ENCODE results near the gene TRPM2.

Gene TRPM2

DNA sequence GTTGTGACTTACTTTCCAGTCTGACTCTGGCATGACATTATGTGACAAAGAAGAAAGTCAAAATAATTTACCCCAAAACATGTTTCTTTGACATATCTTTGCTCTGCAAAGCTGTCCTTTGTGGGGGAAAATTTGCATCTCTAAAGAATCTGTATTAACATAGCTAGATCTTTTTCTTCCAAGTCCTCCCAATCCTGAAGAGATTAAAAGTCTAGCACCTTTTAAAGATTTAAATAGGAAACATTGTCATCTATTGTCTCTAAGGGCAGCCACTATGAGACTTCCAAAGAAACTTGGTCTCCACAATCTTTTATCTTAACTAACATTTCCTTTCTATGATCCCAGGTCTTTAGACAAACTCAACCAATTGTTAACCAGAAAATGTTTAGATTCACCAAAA is 117.9 kb downstream of the TRPM2 start:
- no peak for DNase-seq (ENCODE audit: low read depth)
- TF ChIP-seq, protein P1, sequence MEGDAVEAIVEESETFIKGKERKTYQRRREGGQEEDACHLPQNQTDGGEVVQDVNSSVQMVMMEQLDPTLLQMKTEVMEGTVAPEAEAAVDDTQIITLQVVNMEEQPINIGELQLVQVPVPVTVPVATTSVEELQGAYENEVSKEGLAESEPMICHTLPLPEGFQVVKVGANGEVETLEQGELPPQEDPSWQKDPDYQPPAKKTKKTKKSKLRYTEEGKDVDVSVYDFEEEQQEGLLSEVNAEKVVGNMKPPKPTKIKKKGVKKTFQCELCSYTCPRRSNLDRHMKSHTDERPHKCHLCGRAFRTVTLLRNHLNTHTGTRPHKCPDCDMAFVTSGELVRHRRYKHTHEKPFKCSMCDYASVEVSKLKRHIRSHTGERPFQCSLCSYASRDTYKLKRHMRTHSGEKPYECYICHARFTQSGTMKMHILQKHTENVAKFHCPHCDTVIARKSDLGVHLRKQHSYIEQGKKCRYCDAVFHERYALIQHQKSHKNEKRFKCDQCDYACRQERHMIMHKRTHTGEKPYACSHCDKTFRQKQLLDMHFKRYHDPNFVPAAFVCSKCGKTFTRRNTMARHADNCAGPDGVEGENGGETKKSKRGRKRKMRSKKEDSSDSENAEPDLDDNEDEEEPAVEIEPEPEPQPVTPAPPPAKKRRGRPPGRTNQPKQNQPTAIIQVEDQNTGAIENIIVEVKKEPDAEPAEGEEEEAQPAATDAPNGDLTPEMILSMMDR (IDR thresholded peaks at IDR 0.05; ENCODE audit: low read depth, low read length, missing control alignments) = no peak
- H3K4me3 ChIP-seq (ENCODE audit: low read depth, low read length) = no peak overlapping the region
- in situ Hi-C loops (cut with HindIII; ENCODE audit: low sequenced_read_pairs) = no loop called here

DNA sequence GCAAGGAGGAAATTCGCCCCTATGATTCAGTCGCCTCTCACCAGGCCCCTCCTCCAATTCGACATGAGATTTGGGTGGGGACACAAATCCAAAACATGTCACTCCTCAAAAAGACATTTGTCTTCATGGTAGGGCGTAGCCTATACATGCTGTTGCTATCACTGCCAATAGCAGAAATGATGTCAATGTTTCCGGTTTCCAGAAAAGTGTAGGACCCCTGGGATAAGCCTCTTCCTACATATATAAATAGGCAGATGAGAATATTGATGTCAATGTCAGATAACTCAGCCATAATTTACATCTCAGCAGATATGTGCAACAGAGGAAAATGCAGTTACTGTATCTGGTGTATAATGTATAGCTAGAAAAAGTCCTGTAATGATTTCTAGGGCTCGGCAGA is 118.6 kb downstream of the TRPM2 start:
- TF ChIP-seq, protein P1 (IDR thresholded peaks at IDR 0.05; ENCODE audit: low read depth, low read length, missing control alignments) = no peak
- DNase-seq (ENCODE audit: low read depth) = no peak
- in situ Hi-C loops (cut with HindIII; ENCODE audit: low sequenced_read_pairs) = no loop called here
- H3K4me3 ChIP-seq (ENCODE audit: low read depth, low read length) = no peak overlapping the region

DNA sequence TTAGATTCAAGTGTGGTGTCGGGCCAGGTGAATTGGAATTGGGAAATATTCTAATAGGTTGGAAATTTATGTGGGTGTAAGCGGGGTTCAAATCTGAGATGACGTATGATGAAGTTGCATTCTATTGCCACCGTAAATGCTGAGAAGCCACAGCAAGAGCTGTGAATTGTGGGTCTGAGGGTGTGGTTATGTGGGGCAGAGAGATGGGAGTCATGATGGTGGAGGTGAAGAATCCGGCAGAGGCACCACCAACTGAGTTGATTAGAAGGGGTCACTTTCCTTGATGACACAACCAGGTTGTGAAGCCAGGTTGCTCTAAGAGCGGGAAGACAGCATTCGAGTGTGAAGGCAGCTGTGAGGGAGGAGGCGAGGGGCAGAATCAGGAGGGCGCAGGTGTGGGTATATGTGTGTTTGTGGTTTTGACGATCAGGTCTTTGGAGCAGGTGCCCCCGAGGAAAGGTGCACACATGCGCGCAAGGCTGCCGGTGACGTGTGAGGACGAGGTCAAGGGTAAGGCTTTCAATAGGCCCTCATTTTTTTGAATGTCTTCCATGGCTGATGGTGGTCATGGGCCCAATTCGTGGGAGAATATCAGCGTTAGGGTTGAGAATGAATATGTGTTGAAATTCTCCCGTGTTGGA is 120.6 kb downstream of the TRPM2 start:
- in situ Hi-C loops (cut with HindIII; ENCODE audit: low sequenced_read_pairs) = no loop called here
- TF ChIP-seq, protein P1 (IDR thresholded peaks at IDR 0.05; ENCODE audit: low read depth, low read length, missing control alignments) = no peak
- DNase-seq (ENCODE audit: low read depth) = no peak
- no peak overlapping the region for H3K4me3 ChIP-seq (ENCODE audit: low read depth, low read length)

DNA sequence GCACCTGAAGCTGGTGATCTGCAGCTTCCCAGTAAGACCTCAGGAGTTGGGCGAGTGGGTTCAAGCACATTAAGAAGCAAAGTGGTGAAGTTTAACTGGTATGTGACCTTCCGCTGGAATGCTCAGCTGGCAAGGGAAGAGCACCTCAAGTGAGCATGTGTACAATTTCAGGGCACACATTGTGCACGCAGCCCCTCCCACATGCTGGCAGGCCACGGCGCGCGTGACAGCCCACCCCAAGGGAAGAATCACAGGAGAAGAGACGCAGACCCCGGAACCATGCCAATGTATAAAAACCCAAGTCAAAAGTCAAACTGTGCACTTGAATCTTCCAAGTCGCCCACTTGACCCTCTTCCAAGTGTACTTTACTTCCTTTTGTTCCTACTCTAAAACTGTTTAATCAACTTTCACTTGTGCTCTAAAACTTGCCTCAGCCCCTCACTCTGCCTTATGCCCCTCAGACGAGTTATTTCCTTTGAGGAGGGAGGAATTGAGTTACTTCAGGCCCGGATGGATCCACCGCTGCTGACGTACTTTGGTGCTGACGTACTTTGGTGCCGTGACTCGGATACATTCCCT is 121.9 kb downstream of the TRPM2 start:
- DNase-seq (ENCODE audit: low read depth) = no peak
- TF ChIP-seq, protein P1 (IDR thresholded peaks at IDR 0.05; ENCODE audit: low read depth, low read length, missing control alignments) = no peak
- in situ Hi-C loops (cut with HindIII; ENCODE audit: low sequenced_read_pairs) = loop anchor here (25.0 kb wide), 1 partner anchor 88 kb away; no protein-coding TSS in a partner anchor
- H3K4me3 ChIP-seq (ENCODE audit: low read depth, low read length) = no peak overlapping the region

DNA sequence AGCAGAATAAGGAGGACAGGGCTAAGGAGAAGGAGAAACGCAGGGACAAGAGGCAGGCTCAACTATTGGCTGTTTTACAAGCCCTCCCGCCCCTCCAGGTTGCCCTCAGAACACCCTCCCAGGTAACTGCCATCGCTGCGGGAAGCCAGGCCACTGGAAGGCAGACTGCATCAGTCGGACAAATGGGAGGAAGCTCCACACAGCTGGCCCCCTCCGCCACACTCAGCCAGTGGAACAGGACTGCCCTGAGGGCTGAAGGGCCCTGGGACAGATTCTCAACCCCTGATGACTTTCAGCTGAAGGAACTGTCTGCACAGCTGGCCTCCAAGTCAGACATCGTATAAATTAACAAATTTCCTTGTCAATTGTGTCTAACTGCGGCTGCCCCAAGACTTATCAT is 123.7 kb downstream of the TRPM2 start:
- no peak overlapping the region for H3K4me3 ChIP-seq (ENCODE audit: low read depth, low read length)
- TF ChIP-seq, protein P1 (IDR thresholded peaks at IDR 0.05; ENCODE audit: low read depth, low read length, missing control alignments) = no peak
- no peak for DNase-seq (ENCODE audit: low read depth)
- in situ Hi-C loops (cut with HindIII; ENCODE audit: low sequenced_read_pairs) = loop anchor here (25.0 kb wide), 1 partner anchor 90 kb away; no protein-coding TSS in a partner anchor

DNA sequence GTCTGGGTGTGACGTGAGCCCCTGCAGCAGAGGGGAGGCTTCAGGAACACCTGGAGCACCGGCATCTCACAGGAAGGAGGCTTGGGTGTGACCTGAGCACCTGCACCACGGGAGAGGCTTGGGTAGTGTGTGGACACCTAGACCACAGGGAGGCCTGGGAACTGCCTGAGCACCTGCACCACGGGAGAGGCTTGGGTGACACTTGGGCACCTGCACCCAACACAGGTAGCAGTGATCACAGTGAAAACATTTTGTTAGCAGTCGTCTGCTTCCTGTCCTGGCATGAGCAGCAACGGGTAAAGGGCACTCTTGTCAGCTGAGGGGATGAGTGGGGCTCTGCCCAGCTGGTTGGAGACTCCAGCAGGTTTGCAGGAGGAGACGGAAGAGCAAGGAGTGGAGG is 124.3 kb downstream of the TRPM2 start:
- TF ChIP-seq, protein P1 (IDR thresholded peaks at IDR 0.05; ENCODE audit: low read depth, low read length, missing control alignments) = no peak
- in situ Hi-C loops (cut with HindIII; ENCODE audit: low sequenced_read_pairs) = loop anchor here (25.0 kb wide), 1 partner anchor 90 kb away; no protein-coding TSS in a partner anchor
- DNase-seq (ENCODE audit: low read depth) = no peak
- no peak overlapping the region for H3K4me3 ChIP-seq (ENCODE audit: low read depth, low read length)

Measured in astrocyte of the cerebellum (primary cell).